ENCODE data around the gene DLG5. TPM values are rescaled to one million over a fixed set of nuclear protein-coding genes. Genes with fewer than 3 reads are reported as not detected.

DLG5 gene
- total and polyA plus RNA-seq, 9 of the 15 experiments (the other 6 are each of a cell fraction or from before 2014, with no cell fraction given) = 1.4 to 26.8 (median 11.2) TPM

DNA sequence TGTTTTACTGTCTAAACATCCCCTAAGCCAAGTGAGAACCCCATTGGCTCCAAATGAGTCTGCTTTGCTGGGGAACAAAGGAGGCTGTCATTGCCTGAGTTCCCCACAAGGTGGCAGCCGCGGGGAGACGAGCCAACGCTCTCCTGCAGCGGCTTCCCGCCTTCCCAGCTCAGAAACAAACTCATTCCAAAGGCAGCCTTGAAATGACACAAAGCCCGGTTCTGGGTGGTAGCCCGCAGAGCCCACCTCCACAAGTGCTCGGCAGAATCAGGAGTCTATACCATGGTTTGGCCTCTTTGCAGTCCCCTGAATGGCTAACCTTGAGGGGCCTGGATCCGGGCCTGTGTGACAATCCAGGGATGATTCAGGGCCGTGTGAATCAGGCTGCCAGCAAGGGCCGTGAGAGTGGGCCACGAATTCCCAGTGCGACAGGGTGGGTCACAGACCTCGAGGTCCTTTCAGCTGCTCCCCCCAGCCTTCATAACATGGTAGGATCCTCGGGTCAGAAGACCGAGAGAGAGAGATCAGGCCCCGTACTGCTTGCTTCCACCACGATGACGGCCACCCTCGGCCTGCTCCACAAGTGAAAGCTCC lies 79.7 kb downstream of the DLG5 start (continued):
- TF ChIP-seq SMARCC2 (IDR thresholded peaks at IDR 0.05; ENCODE audit: low read depth) (no peak), SETDB1 (IDR thresholded peaks at IDR 0.05; ENCODE audit: low read length) (no peak), CHD2 (IDR thresholded peaks at IDR 0.05; ENCODE audit: low read depth, low read length) (no peak), ELF1 (tag; IDR thresholded peaks at IDR 0.05) (no peak), RB1 (IDR thresholded peaks at IDR 0.05; ENCODE audit: low read depth) (peak; percentile 98), MAFK (IDR thresholded peaks at IDR 0.05; ENCODE audit: low read length) (no peak), ZNF668 (CRISPR knock-in tag; IDR thresholded peaks at IDR 0.05) (no peak), HNRNPLL (IDR thresholded peaks at IDR 0.05; ENCODE audit: low read depth, low read length, poor library complexity, severe bottlenecking) (no peak), BRCA1 (IDR thresholded peaks at IDR 0.05) (no peak), BRCA1 (CRISPR knock-in tag; IDR thresholded peaks at IDR 0.05) (no peak), LEF1 (IDR thresholded peaks at IDR 0.05) (no peak), GATAD2A (IDR thresholded peaks at IDR 0.05) (no peak), FOSL1 (tag; conservative IDR thresholded peaks at IDR 0.05) (no peak), NR1H2 (CRISPR knock-in tag; IDR thresholded peaks at IDR 0.05) (no peak), POLR2H (tag; IDR thresholded peaks at IDR 0.05; ENCODE audit: low read depth) (no peak), ZNF780A (CRISPR knock-in tag; IDR thresholded peaks at IDR 0.05) (no peak), RNF2 (IDR thresholded peaks at IDR 0.05) (no peak), CREB1 (IDR thresholded peaks at IDR 0.05) (no peak), CREB1 (CRISPR knock-in tag; IDR thresholded peaks at IDR 0.05) (peak; percentile 35; the same call in 1 of the 2 replicates)
- TF ChIP-seq, protein P1, sequence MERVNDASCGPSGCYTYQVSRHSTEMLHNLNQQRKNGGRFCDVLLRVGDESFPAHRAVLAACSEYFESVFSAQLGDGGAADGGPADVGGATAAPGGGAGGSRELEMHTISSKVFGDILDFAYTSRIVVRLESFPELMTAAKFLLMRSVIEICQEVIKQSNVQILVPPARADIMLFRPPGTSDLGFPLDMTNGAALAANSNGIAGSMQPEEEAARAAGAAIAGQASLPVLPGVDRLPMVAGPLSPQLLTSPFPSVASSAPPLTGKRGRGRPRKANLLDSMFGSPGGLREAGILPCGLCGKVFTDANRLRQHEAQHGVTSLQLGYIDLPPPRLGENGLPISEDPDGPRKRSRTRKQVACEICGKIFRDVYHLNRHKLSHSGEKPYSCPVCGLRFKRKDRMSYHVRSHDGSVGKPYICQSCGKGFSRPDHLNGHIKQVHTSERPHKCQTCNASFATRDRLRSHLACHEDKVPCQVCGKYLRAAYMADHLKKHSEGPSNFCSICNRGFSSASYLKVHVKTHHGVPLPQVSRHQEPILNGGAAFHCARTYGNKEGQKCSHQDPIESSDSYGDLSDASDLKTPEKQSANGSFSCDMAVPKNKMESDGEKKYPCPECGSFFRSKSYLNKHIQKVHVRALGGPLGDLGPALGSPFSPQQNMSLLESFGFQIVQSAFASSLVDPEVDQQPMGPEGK (CRISPR knock-in tag; IDR thresholded peaks at IDR 0.05; ENCODE audit: borderline replicate concordance) = no peak
- TF ChIP-seq, protein P2, sequence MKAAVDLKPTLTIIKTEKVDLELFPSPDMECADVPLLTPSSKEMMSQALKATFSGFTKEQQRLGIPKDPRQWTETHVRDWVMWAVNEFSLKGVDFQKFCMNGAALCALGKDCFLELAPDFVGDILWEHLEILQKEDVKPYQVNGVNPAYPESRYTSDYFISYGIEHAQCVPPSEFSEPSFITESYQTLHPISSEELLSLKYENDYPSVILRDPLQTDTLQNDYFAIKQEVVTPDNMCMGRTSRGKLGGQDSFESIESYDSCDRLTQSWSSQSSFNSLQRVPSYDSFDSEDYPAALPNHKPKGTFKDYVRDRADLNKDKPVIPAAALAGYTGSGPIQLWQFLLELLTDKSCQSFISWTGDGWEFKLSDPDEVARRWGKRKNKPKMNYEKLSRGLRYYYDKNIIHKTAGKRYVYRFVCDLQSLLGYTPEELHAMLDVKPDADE (conservative IDR thresholded peaks at IDR 0.05; ENCODE audit: control insufficient read depth, low read depth, low read length) = 0 out of 2 replicates have a peak, but pooled peaks have one; percentile 43
- TF ChIP-seq, protein P3, sequence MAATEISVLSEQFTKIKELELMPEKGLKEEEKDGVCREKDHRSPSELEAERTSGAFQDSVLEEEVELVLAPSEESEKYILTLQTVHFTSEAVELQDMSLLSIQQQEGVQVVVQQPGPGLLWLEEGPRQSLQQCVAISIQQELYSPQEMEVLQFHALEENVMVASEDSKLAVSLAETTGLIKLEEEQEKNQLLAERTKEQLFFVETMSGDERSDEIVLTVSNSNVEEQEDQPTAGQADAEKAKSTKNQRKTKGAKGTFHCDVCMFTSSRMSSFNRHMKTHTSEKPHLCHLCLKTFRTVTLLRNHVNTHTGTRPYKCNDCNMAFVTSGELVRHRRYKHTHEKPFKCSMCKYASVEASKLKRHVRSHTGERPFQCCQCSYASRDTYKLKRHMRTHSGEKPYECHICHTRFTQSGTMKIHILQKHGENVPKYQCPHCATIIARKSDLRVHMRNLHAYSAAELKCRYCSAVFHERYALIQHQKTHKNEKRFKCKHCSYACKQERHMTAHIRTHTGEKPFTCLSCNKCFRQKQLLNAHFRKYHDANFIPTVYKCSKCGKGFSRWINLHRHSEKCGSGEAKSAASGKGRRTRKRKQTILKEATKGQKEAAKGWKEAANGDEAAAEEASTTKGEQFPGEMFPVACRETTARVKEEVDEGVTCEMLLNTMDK (IDR thresholded peaks at IDR 0.05; ENCODE audit: borderline replicate concordance, insufficient read depth, low read depth, low read length, poor library complexity, severe bottlenecking) = peak; percentile 66
